Karpas-422 (cell line): Measurements from ENCODE around the gene MSH2. TPM values are rescaled to one million over a fixed set of nuclear protein-coding genes. Genes with fewer than 3 reads are reported as not detected.
A peak's percentile ranks its signal among the peaks of the same experiment; 100 is the strongest.
"Not testable (repeated sequence)": the region's sequence is repeated elsewhere in the genome, so short reads cannot be mapped to it uniquely, and the experiment has no call there.

ENCODE experiments used
- DNase-seq: peaks from one replicate; pipeline ENCODE4 v3.0.0-alpha.2; 2015
- H2AFZ ChIP-seq: fragments of 200-600 bp; sonication (generic); 2 replicates; pipeline ENCODE4 v1.6.1; 2014; ENCODE audit warnings: antibody characterized with exemption, low read length, mixed read lengths
- H3K27ac ChIP-seq: fragments of 200-600 bp; sonication (generic); 2 replicates; pipeline ENCODE4 v1.5.1; 2014; ENCODE audit warnings: mild to moderate bottlenecking, low read length, moderate library complexity
- H3K27me3 ChIP-seq: fragments of 200-600 bp; sonication (generic); 2 replicates; pipeline ENCODE4 v1.6.1; 2014; ENCODE audit warnings: low read length, mixed read lengths
- H3K36me3 ChIP-seq: fragments of 200-600 bp; sonication (generic); 2 replicates; pipeline ENCODE4 v1.6.1; 2014; ENCODE audit warnings: low read length, mixed read lengths; ENCODE audit not compliant: insufficient read depth
- H3K4me1 ChIP-seq: fragments of 200-600 bp; sonication (generic); 2 replicates; pipeline ENCODE4 v1.6.1; 2014; ENCODE audit warnings: mild to moderate bottlenecking, low read length, mixed read lengths
- H3K4me2 ChIP-seq: fragments of 200-600 bp; sonication (generic); 2 replicates; pipeline ENCODE4 v1.6.1; 2014; ENCODE audit warnings: low read length, low read depth, mild to moderate bottlenecking; ENCODE audit not compliant: poor library complexity, severe bottlenecking
- H3K4me3 ChIP-seq: fragments of 200-600 bp; sonication (generic); 2 replicates; pipeline ENCODE4 v1.5.1; 2014; ENCODE audit warnings: mild to moderate bottlenecking, antibody characterized with exemption, low read length, mixed read lengths
- H3K79me2 ChIP-seq: fragments of 200-600 bp; sonication (generic); 2 replicates; pipeline ENCODE4 v1.6.1; 2014; ENCODE audit warnings: mild to moderate bottlenecking, low read length, mixed read lengths
- H3K9ac ChIP-seq: fragments of 200-600 bp; sonication (generic); 2 replicates; pipeline ENCODE4 v1.6.0; 2014; ENCODE audit warnings: low read length
- H3K9me2 ChIP-seq: fragments of 200-600 bp; sonication (generic), shearing (Covaris generic); replicated peaks from 2 replicates; pipeline ENCODE4 v1.6.0; 2014; ENCODE audit warnings: mild to moderate bottlenecking, low read length, moderate library complexity; ENCODE audit not compliant: insufficient read depth
- H3K9me3 ChIP-seq: fragments of 300-700, 200-600 bp; sonication (generic); 2 replicates; pipeline ENCODE4 v1.6.1; 2014; ENCODE audit warnings: low read length, mixed read lengths
- H4K20me1 ChIP-seq: fragments of 200-600 bp; sonication (generic); 2 replicates; pipeline ENCODE4 v1.6.1; 2014; ENCODE audit warnings: mild to moderate bottlenecking, antibody characterized with exemption, low read length, low read depth; ENCODE audit not compliant: insufficient read depth
- total RNA-seq: library from RNA; depleted of rRNA; stranded (reverse); fragments of >200 nt; shearing (Covaris generic); gene quantifications from 2 replicates; pipeline ENCODE4 v1.2.3, GENCODE V29; 2014; ENCODE audit warnings: low replicate concordance

Gene MSH2
- total RNA-seq, 1 experiment from 2014 or later = 38.7 TPM

DNA sequence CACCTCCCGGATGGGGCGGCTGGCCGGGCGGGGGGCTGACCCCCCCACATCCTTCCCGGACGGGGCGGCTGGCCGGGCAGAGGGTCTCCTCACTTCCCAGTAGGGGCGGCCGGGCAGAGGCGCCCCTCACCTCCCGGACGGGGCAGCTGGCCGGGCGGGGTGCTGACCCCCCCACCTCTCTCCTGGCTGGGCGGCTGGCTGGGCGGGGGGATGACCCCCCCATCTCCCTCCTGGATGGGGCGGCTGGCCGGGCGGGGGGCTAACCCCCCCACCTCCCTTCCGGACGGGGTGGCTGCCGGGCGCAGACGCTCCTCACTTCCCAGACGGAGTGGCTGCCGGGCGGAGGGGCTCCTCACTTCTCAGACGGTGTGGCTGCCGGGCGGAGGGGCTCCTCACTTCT, 30.5 kb downstream of the MSH2 start:
- not testable (repeated sequence) for H3K9ac ChIP-seq, H4K20me1 ChIP-seq, H3K4me2 ChIP-seq, H3K4me1 ChIP-seq, H3K27ac ChIP-seq, H3K9me2 ChIP-seq, H3K4me3 ChIP-seq, H2AFZ ChIP-seq, DNase-seq, H3K27me3 ChIP-seq, H3K9me3 ChIP-seq
- H3K36me3 ChIP-seq = peaks cover 44% of the 10 kb centered on the region
- peaks cover 18% of the 10 kb centered on the region for H3K79me2 ChIP-seq

DNA sequence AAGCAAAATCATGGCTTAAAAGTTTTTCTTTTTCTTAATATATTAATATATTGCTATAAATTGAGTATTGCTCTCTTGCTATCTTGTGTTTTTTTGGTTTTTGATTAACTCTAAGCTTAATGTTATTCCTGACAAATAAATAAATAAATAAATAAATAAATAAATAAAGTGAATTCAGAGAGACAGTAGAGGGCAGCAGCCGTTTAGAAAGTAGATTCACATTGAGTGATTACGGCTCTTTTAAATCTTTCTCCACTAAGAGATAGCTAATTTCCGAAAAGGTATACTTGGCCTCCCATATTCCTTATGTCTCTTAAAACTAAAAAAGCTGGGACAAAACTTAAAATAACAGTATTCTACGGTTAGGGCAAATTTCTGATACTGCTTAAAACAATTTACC, 34.3 kb downstream of the MSH2 start:
- Histone ChIP-seq H3K4me3 (no peak overlapping the region), H3K9ac (no peak overlapping the region), H3K9me3 (no peaks in the 10 kb centered on the region), H3K27ac (peak overlapping the region; percentile 36), H3K36me3 (peaks cover 23% of the 10 kb centered on the region; the same call in 1 of the 2 replicates), H2AFZ (no peak overlapping the region), H3K27me3 (no peaks in the 10 kb centered on the region), H3K9me2 (no peaks in the 10 kb centered on the region), H4K20me1 (no peaks in the 10 kb centered on the region), H3K4me2 (no peak overlapping the region), H3K79me2 (peaks cover 42% of the 10 kb centered on the region), H3K4me1 (no peaks in the 10 kb centered on the region)
- no peak for DNase-seq

DNA sequence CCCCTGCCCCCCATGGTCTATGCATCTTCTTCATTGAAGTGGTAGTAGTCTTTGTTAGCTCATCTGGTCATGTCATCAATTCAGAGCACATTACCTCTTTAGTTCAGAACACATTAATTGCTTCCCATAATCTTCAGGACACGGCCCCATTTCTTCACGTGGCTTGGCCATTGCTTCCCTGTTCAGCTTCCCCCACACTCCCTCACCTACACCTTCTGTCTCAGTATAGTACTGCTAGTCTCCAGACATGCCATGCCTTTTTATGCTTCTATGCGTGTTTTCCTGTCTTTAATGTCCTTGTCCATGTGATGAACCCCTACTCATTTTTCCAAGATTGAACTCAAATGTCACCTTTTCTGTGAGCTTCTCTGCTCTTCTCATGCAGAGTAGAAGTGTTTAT, 35.1 kb downstream of the MSH2 start:
- Histone ChIP-seq H3K9me2 (no peaks in the 10 kb centered on the region), H3K27me3 (no peaks in the 10 kb centered on the region), H3K4me3 (no peak overlapping the region), H3K27ac (peak overlapping the region; percentile 36; the same call in 1 of the 2 replicates), H3K9me3 (no peaks in the 10 kb centered on the region), H2AFZ (no peak overlapping the region), H3K36me3 (peaks cover 23% of the 10 kb centered on the region; the same call in 1 of the 2 replicates), H3K4me2 (no peak overlapping the region), H3K9ac (no peak overlapping the region), H4K20me1 (no peaks in the 10 kb centered on the region), H3K4me1 (no peaks in the 10 kb centered on the region), H3K79me2 (peaks cover 47% of the 10 kb centered on the region)
- no peak for DNase-seq

DNA sequence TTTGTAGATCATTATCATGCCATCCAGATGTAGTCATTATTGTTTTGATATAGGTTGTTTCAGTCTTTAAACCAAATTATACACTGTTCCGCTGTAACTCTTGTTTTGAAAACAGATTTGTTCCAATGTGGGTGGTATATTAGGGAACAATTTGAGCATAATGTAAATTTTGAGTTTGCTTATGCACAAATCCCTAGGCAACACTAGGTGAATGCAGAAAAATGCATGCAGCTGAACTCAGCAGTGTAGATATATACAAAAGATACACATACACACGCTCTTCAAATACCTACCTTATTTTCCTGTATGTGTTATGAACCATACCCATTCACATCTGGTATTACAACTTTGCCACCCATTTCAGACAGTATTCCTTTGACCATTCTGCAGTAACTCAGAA, 35.8 kb downstream of the MSH2 start:
- H3K27me3 ChIP-seq = no peaks in the 10 kb centered on the region
- H3K4me2 ChIP-seq = no peak overlapping the region
- no peak overlapping the region for H3K4me3 ChIP-seq
- H4K20me1 ChIP-seq = no peaks in the 10 kb centered on the region
- H3K9me3 ChIP-seq = no peaks in the 10 kb centered on the region
- H3K36me3 ChIP-seq = peaks cover 24% of the 10 kb centered on the region; the same call in 1 of the 2 replicates
- DNase-seq = no peak
- no peaks in the 10 kb centered on the region for H3K9me2 ChIP-seq
- H2AFZ ChIP-seq = no peak overlapping the region
- H3K27ac ChIP-seq = no peak overlapping the region
- H3K9ac ChIP-seq = no peak overlapping the region
- H3K4me1 ChIP-seq = 0 out of 2 replicates have a peak, but pooled peaks cover 6% of the 10 kb centered on the region
- H3K79me2 ChIP-seq = peaks cover 54% of the 10 kb centered on the region

DNA sequence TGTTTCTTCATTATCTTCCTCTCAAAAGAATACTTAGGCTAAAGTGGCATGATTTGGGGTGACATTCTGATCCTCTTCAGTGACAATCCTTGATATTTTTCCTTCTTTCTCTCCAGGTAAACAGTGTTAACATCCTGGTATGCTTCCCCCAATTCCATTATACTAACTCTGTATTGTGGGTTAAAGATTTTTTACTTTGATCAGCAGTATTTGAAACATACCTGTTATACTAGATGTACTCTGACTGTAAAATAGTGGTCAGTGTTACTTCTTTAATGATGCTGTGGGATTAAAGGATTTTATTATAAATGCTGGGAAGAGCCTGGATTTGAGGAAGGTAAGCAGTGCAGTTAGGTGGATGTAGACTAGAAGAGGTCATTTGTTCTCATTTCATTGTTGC, 48.8 kb downstream of the MSH2 start:
- DNase-seq = no peak
- Histone ChIP-seq H3K9ac (no peak overlapping the region), H3K4me3 (no peak overlapping the region), H3K36me3 (peaks cover 29% of the 10 kb centered on the region), H3K79me2 (peaks cover 25% of the 10 kb centered on the region), H3K27me3 (no peaks in the 10 kb centered on the region), H3K4me2 (no peak overlapping the region), H3K9me3 (no peaks in the 10 kb centered on the region), H3K9me2 (no peaks in the 10 kb centered on the region), H3K4me1 (no peaks in the 10 kb centered on the region), H3K27ac (no peak overlapping the region), H4K20me1 (no peaks in the 10 kb centered on the region), H2AFZ (no peak overlapping the region)

DNA sequence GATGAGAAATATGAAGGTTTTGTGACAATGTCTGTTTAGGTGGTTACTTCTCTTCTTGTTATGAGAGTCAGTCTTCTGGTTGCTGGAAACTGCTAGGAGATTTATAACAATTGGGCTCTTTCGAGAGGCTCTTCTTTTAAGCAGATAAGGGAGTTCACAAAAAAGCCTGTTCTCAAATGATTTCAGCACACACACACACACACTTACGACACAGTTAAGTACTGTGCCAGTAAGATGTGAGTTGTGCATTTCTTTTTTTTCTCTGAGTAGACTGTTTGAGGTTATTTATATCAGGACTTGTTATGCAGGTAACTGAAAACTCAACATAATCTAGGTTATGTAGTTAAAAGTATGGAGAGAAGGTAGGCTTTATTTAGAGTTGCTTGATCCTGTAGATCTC, 49.8 kb downstream of the MSH2 start:
- H3K9me2 ChIP-seq = no peaks in the 10 kb centered on the region
- H3K9me3 ChIP-seq = no peaks in the 10 kb centered on the region
- no peak overlapping the region for H3K4me3 ChIP-seq
- no peaks in the 10 kb centered on the region for H3K27me3 ChIP-seq
- no peak overlapping the region for H2AFZ ChIP-seq
- no peak overlapping the region for H3K27ac ChIP-seq
- no peaks in the 10 kb centered on the region for H3K4me1 ChIP-seq
- H3K36me3 ChIP-seq = peaks cover 29% of the 10 kb centered on the region
- no peaks in the 10 kb centered on the region for H4K20me1 ChIP-seq
- no peak overlapping the region for H3K4me2 ChIP-seq
- no peak overlapping the region for H3K9ac ChIP-seq
- DNase-seq = no peak
- peaks cover 29% of the 10 kb centered on the region for H3K79me2 ChIP-seq

DNA sequence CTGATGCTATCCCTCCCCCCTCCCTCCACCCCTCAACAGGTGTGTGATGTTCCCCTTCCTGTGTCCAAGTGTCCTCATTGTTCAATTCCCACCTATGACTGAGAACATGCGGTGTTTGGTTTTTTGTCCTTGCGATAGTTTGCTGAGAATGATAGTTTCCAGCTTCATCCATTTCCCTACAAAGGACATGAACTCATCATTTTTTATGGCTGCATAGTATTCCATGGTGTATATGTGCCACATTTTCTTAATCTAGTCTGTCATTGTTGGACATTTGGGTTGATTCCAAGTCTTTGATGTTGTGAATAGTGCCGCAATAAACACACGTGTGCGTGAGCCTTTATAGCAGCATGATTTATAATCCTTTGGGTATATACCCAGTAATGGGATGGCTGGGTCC, 51.9 kb downstream of the MSH2 start:
- not testable (repeated sequence) for DNase-seq, H2AFZ ChIP-seq, H3K4me3 ChIP-seq, H3K9ac ChIP-seq, H3K9me3 ChIP-seq, H4K20me1 ChIP-seq, H3K4me1 ChIP-seq, H3K27ac ChIP-seq, H3K9me2 ChIP-seq, H3K27me3 ChIP-seq, H3K4me2 ChIP-seq
- Histone ChIP-seq H3K36me3 (peaks cover 18% of the 10 kb centered on the region), H3K79me2 (peaks cover 31% of the 10 kb centered on the region)

DNA sequence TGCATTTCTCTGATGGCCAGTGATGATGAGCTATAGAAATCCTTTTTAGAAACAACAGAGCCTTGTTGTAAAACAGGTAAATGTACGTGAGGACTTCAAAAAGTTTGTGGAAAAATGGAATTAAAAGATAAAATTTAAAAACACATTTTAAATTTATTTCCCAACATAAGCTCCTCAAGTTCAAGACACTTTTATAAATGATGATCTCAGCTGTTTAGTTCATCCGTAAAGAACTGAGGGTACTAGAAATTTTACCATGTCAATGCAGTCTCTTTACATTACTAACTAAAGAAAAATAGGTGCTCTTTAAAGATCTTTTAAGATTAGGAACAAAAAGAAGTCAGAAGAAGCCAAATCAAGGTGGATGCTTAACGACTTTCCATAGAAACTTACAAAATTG, 52.5 kb downstream of the MSH2 start:
- H3K27ac ChIP-seq = no peak overlapping the region
- H2AFZ ChIP-seq = no peak overlapping the region
- peaks cover 19% of the 10 kb centered on the region for H3K36me3 ChIP-seq
- H4K20me1 ChIP-seq = no peaks in the 10 kb centered on the region
- H3K4me2 ChIP-seq = no peak overlapping the region
- H3K79me2 ChIP-seq = peaks cover 34% of the 10 kb centered on the region
- no peaks in the 10 kb centered on the region for H3K27me3 ChIP-seq
- no peak overlapping the region for H3K9ac ChIP-seq
- no peak for DNase-seq
- no peaks in the 10 kb centered on the region for H3K9me3 ChIP-seq
- no peak overlapping the region for H3K4me3 ChIP-seq
- no peaks in the 10 kb centered on the region for H3K4me1 ChIP-seq
- no peaks in the 10 kb centered on the region for H3K9me2 ChIP-seq

DNA sequence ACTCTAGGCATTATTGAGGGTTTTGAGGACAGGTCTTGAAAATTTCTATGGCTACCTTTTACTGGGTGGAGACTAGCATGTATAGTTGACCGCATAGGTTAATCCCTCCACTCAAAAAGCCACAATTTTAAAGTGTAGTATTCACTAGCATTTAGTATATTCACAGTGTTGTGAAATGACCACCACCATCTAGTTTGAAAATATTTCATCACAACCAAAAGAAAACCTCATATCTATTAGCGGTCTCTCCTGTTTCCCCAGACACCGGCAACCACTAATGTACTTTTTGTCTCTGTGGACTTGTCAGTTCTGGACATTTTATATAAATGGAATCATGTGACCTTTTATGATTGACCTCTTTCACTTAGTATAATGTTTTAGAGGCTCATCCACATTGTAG, 53.9 kb downstream of the MSH2 start:
- Histone ChIP-seq H3K79me2 (peaks cover 34% of the 10 kb centered on the region), H3K4me3 (no peak overlapping the region), H3K4me2 (no peak overlapping the region), H3K9me2 (no peaks in the 10 kb centered on the region), H3K36me3 (peaks cover 19% of the 10 kb centered on the region), H3K27me3 (no peaks in the 10 kb centered on the region), H3K4me1 (no peaks in the 10 kb centered on the region), H4K20me1 (no peaks in the 10 kb centered on the region), H3K9me3 (no peaks in the 10 kb centered on the region), H2AFZ (no peak overlapping the region), H3K27ac (no peak overlapping the region), H3K9ac (no peak overlapping the region)
- no peak for DNase-seq
